ENCODE data around the gene SESTD1. TPM values are rescaled to one million over a fixed set of nuclear protein-coding genes. Genes with fewer than 3 reads are reported as not detected.

The SESTD1 gene
- total RNA-seq, 1 donor from 2014 or later, result 19.4 TPM

DNA sequence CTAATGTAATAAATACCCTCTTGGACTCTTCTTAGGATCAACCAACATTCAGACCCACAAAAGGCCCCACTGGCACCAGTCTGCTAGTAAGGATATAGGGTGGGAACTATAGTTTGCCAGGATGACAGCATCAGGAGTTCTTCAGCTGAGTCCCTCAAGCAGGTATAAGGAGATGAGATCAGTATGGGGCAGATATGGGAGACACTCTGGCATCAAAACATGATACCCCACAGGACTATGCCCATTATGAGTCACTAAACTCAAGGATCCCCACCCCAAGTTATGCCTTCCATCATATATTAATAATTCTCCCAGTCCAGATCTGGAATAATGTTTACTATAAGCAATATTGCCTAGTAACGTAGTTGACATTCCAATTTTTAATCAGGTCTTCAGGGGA lies 131.6 kb downstream of the SESTD1 start:
- H3K79me2 ChIP-seq (ENCODE audit: insufficient read depth, low read length), result no peaks in the 10 kb centered on the region
- no peaks in the 10 kb centered on the region for H3K4me1 ChIP-seq (ENCODE audit: insufficient read depth, low read length)
- FAIRE-seq (no peak), DNase-seq (ENCODE audit: low read depth) (no peak)
- H3K4me3 ChIP-seq (ENCODE audit: insufficient read depth, low read depth, low read length), result no peak overlapping the region
- H3K36me3 ChIP-seq (ENCODE audit: insufficient read depth, low read length), result no peaks in the 10 kb centered on the region
- H3K27me3 Mint-ChIP-seq (ENCODE audit: low read depth, unreplicated experiment), result no peaks in the 10 kb centered on the region
- TF ChIP-seq, protein P1, sequence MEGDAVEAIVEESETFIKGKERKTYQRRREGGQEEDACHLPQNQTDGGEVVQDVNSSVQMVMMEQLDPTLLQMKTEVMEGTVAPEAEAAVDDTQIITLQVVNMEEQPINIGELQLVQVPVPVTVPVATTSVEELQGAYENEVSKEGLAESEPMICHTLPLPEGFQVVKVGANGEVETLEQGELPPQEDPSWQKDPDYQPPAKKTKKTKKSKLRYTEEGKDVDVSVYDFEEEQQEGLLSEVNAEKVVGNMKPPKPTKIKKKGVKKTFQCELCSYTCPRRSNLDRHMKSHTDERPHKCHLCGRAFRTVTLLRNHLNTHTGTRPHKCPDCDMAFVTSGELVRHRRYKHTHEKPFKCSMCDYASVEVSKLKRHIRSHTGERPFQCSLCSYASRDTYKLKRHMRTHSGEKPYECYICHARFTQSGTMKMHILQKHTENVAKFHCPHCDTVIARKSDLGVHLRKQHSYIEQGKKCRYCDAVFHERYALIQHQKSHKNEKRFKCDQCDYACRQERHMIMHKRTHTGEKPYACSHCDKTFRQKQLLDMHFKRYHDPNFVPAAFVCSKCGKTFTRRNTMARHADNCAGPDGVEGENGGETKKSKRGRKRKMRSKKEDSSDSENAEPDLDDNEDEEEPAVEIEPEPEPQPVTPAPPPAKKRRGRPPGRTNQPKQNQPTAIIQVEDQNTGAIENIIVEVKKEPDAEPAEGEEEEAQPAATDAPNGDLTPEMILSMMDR (IDR thresholded peaks at IDR 0.05; ENCODE audit: insufficient read depth, low read depth, low read length), result no peak
- TF ChIP-seq EZH2 (IDR thresholded peaks at IDR 0.05; ENCODE audit: insufficient read depth, low read length), result no peak
- no peaks in the 10 kb centered on the region for H3K4me1 Mint-ChIP-seq (ENCODE audit: low read depth, unreplicated experiment)
- H2AFZ ChIP-seq (ENCODE audit: low read depth, low read length), result no peak overlapping the region
- no peaks in the 10 kb centered on the region for H3K27me3 ChIP-seq (ENCODE audit: insufficient read depth, low read length)
- H3K27ac ChIP-seq (ENCODE audit: low read depth, low read length), result no peak overlapping the region
- H4K20me1 ChIP-seq (ENCODE audit: insufficient read depth, low read length), result no peaks in the 10 kb centered on the region
- H3K9me3 Mint-ChIP-seq (ENCODE audit: unreplicated experiment), result no peaks in the 10 kb centered on the region
- no peaks in the 10 kb centered on the region for H3K9me3 ChIP-seq (ENCODE audit: insufficient read depth, low read depth, low read length)
- no peaks in the 10 kb centered on the region for H3K36me3 Mint-ChIP-seq (ENCODE audit: low read depth, unreplicated experiment)
- H3K4me2 ChIP-seq (ENCODE audit: low read length), result no peak overlapping the region
- H3K4me3 Mint-ChIP-seq (ENCODE audit: unreplicated experiment), result no peak overlapping the region
- no peak overlapping the region for H3K9ac ChIP-seq (ENCODE audit: low read length)
- H3K27ac Mint-ChIP-seq (ENCODE audit: unreplicated experiment), result no peak overlapping the region

DNA sequence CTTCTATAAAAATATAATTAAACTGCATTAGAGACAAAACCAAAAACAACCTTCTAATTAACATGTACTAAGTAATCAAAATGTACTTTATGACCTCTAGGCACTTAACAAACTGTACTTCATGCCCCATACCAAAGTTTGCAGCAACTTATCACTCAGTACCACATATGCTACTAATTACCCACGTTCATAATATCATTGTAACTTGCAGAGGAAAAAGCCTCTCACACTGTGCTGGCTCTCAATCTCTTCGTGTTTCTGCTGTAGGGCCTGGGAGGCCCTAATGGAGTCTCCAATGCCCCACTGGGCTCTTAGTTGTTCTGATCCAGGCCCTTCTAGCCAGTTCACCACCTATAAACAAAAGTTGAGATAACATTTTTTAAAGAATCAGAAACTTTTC lies 132.6 kb downstream of the SESTD1 start:
- Histone ChIP-seq H3K27me3 (ENCODE audit: insufficient read depth, low read length) (no peaks in the 10 kb centered on the region), H4K20me1 (ENCODE audit: insufficient read depth, low read length) (no peaks in the 10 kb centered on the region), H2AFZ (ENCODE audit: low read depth, low read length) (no peak overlapping the region), H3K36me3 (ENCODE audit: insufficient read depth, low read length) (no peaks in the 10 kb centered on the region), H3K27ac (ENCODE audit: low read depth, low read length) (no peak overlapping the region), H3K79me2 (ENCODE audit: insufficient read depth, low read length) (no peaks in the 10 kb centered on the region), H3K4me3 (ENCODE audit: insufficient read depth, low read depth, low read length) (no peak overlapping the region), H3K9me3 (ENCODE audit: insufficient read depth, low read depth, low read length) (no peaks in the 10 kb centered on the region), H3K4me1 (ENCODE audit: insufficient read depth, low read length) (no peaks in the 10 kb centered on the region), H3K4me2 (ENCODE audit: low read length) (no peak overlapping the region), H3K9ac (ENCODE audit: low read length) (no peak overlapping the region)
- no peak overlapping the region for H3K27ac Mint-ChIP-seq (ENCODE audit: unreplicated experiment)
- H3K27me3 Mint-ChIP-seq (ENCODE audit: low read depth, unreplicated experiment), result no peaks in the 10 kb centered on the region
- H3K9me3 Mint-ChIP-seq (ENCODE audit: unreplicated experiment), result no peaks in the 10 kb centered on the region
- FAIRE-seq, result no peak
- no peak for TF ChIP-seq EZH2 (IDR thresholded peaks at IDR 0.05; ENCODE audit: insufficient read depth, low read length)
- TF ChIP-seq, protein P1 (IDR thresholded peaks at IDR 0.05; ENCODE audit: insufficient read depth, low read depth, low read length), result no peak
- DNase-seq (ENCODE audit: low read depth), result no peak
- no peaks in the 10 kb centered on the region for H3K36me3 Mint-ChIP-seq (ENCODE audit: low read depth, unreplicated experiment)
- H3K4me3 Mint-ChIP-seq (ENCODE audit: unreplicated experiment), result no peak overlapping the region
- no peaks in the 10 kb centered on the region for H3K4me1 Mint-ChIP-seq (ENCODE audit: low read depth, unreplicated experiment)

DNA sequence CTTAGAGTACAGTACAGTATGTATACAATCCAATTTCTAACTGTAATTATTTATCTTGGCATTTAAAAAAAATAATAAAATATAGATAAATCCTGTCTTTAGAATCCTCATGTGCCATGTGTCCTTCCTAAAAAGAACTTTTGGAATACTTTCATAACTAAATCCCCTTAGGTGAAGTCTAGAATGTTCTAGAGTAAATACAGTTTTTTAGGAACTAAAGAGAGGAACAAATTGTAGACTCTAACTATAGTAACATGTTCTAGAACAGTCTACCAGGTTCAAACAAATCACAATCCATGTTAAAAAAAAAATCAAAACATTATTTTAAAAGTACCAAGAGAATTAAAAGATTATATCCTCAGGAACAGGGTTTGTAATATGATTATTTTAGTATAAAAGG lies 134.1 kb downstream of the SESTD1 start:
- TF ChIP-seq EZH2 (IDR thresholded peaks at IDR 0.05; ENCODE audit: insufficient read depth, low read length), result no peak
- TF ChIP-seq, protein P1 (IDR thresholded peaks at IDR 0.05; ENCODE audit: insufficient read depth, low read depth, low read length), result no peak
- Histone ChIP-seq H3K27me3 (ENCODE audit: insufficient read depth, low read length) (no peaks in the 10 kb centered on the region), H4K20me1 (ENCODE audit: insufficient read depth, low read length) (no peaks in the 10 kb centered on the region), H3K4me1 (ENCODE audit: insufficient read depth, low read length) (no peaks in the 10 kb centered on the region), H3K4me3 (ENCODE audit: insufficient read depth, low read depth, low read length) (no peak overlapping the region), H3K27ac (ENCODE audit: low read depth, low read length) (no peak overlapping the region), H3K4me2 (ENCODE audit: low read length) (no peak overlapping the region), H3K9me3 (ENCODE audit: insufficient read depth, low read depth, low read length) (no peaks in the 10 kb centered on the region), H2AFZ (ENCODE audit: low read depth, low read length) (no peak overlapping the region), H3K9ac (ENCODE audit: low read length) (no peak overlapping the region), H3K79me2 (ENCODE audit: insufficient read depth, low read length) (no peaks in the 10 kb centered on the region), H3K36me3 (ENCODE audit: insufficient read depth, low read length) (no peaks in the 10 kb centered on the region)
- H3K27ac Mint-ChIP-seq (ENCODE audit: unreplicated experiment), result no peak overlapping the region
- FAIRE-seq (no peak), DNase-seq (ENCODE audit: low read depth) (no peak)
- H3K9me3 Mint-ChIP-seq (ENCODE audit: unreplicated experiment), result no peaks in the 10 kb centered on the region
- no peak overlapping the region for H3K4me3 Mint-ChIP-seq (ENCODE audit: unreplicated experiment)
- H3K27me3 Mint-ChIP-seq (ENCODE audit: low read depth, unreplicated experiment), result no peaks in the 10 kb centered on the region
- no peaks in the 10 kb centered on the region for H3K4me1 Mint-ChIP-seq (ENCODE audit: low read depth, unreplicated experiment)
- H3K36me3 Mint-ChIP-seq (ENCODE audit: low read depth, unreplicated experiment), result no peaks in the 10 kb centered on the region
